ENCODE results near the gene TJP3.

TJP3 gene

DNA sequence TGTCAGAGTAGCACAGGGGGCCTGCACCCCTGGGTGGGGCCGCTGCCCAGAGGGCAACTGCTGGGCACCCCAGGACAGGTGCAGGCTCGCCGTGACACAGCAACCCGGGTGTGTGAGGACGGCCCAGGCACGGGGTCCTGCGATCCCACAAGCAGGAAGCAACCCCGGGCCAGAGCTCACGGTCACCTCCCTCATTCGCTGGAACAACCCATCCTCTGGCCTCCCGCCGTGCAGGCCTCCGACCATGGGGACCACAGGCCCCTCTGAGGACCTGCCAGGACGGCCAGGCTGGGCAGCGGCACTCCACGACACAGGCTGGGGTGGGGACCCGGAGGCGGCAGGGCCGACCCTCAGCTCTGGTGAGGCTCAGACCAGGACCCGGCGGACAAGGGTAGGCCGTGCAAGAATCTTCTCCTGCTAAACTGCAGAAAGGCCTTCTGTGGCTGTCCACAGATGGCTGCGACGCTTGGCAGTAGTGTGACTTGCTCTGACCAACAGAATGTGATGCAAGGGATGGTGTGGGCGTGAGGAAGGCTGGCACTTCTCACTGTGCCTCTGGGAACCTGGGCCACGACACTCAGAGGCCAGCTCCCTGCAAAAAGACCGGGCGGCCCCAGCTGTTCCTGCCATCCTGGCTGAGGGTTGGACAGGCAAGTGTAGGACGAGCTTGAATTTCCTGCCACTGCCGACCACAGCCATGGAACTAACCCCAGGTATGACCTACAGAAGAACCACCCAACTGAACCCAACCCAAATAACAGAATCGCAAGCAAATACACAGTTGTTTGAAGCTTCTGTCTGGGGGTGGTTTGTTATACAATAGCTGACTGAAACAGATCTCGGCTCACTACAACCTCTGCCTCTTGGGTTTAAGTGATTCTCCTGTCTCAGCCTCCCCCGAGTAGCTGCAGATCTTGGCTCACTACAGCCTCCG, 34.4 kb upstream of the TJP3 start:
- H3K9me3 ChIP-seq (replicated peaks; ENCODE audit: insufficient read depth, low read length) = no peaks in the 10 kb centered on the region
- H3K9me2 ChIP-seq (replicated peaks; ENCODE audit: insufficient read depth, low read length) = no peaks in the 10 kb centered on the region
- no peak overlapping the region for H3K27ac ChIP-seq (ENCODE audit: low read length)
- TF ChIP-seq EZH2 (optimal IDR thresholded peaks at IDR 0.05; ENCODE audit: low read depth, low read length) = no peak
- TF ChIP-seq EZH2phosphoT487 (IDR thresholded peaks at IDR 0.05; ENCODE audit: low read length) = no peak
- TF ChIP-seq CTCF (IDR thresholded peaks at IDR 0.05; ENCODE audit: low read length) = no peak
- no peaks in the 10 kb centered on the region for H3K36me3 ChIP-seq (replicated peaks; ENCODE audit: insufficient read depth, low read length)
- H2AFZ ChIP-seq (ENCODE audit: low read length) = no peak overlapping the region
- H3F3A ChIP-seq (ENCODE audit: insufficient read depth, low read length) = no peaks in the 10 kb centered on the region
- no peaks in the 10 kb centered on the region for H4K20me1 ChIP-seq (ENCODE audit: insufficient read depth, low read length)
- no peak overlapping the region for H3K4me3 ChIP-seq (ENCODE audit: low read length)
- no peak overlapping the region for H3K4me2 ChIP-seq (ENCODE audit: low read depth, low read length)
- no peak for DNase-seq
- peaks cover 29% of the 10 kb centered on the region for H3K79me2 ChIP-seq (ENCODE audit: low read length)
- H3K4me1 ChIP-seq (ENCODE audit: low read length) = no peaks in the 10 kb centered on the region
- H3K27me3 ChIP-seq (replicated peaks; ENCODE audit: insufficient read depth, low read length) = no peaks in the 10 kb centered on the region
- H3K9ac ChIP-seq (ENCODE audit: low read length) = no peak overlapping the region

DNA sequence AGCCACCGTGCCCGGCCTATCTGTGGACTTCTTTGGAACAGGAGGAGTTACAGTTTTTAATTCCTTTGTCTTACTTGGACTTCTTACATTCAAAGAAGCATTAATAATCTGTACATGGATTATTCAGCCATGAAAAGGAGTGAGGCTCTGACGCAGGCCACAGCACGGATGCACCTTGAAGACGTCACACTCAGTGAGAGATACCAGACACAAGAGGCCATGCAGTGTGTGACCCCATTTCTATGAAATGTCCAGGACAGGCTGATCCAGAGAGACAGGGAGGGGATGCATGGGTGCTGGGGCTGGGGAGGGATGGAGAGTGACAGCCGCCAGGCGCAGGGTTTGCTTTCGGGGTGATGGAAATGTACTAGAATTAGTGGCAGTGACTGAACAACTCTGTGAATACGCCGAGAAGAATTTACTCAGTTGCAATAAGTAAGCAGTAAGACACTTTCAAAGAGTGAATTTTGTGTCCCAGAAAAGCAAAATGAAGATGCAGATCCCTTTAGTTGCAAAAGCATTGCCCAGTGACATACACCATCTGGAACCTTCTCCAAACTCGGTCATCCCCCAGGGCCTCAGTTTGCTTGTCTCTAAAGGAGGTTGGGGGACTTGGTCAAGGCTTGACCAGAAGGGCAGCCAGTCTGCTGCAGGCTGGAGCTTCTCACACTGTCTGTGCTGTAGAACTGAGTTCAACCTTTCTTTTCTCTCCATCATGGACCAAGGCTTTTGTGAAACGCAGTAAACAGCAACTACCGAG, 33.2 kb upstream of the TJP3 start:
- no peak overlapping the region for H3K4me2 ChIP-seq (ENCODE audit: low read depth, low read length)
- no peak overlapping the region for H3K27ac ChIP-seq (ENCODE audit: low read length)
- no peak overlapping the region for H3K4me3 ChIP-seq (ENCODE audit: low read length)
- no peaks in the 10 kb centered on the region for H3K9me3 ChIP-seq (replicated peaks; ENCODE audit: insufficient read depth, low read length)
- H3K79me2 ChIP-seq (ENCODE audit: low read length) = peaks cover 29% of the 10 kb centered on the region
- H3K9me2 ChIP-seq (replicated peaks; ENCODE audit: insufficient read depth, low read length) = no peaks in the 10 kb centered on the region
- no peaks in the 10 kb centered on the region for H3K4me1 ChIP-seq (ENCODE audit: low read length)
- H4K20me1 ChIP-seq (ENCODE audit: insufficient read depth, low read length) = no peaks in the 10 kb centered on the region
- no peak overlapping the region for H3K9ac ChIP-seq (ENCODE audit: low read length)
- no peaks in the 10 kb centered on the region for H3K36me3 ChIP-seq (replicated peaks; ENCODE audit: insufficient read depth, low read length)
- DNase-seq = no peak
- H3K27me3 ChIP-seq (replicated peaks; ENCODE audit: insufficient read depth, low read length) = no peaks in the 10 kb centered on the region
- H2AFZ ChIP-seq (ENCODE audit: low read length) = no peak overlapping the region
- H3F3A ChIP-seq (ENCODE audit: insufficient read depth, low read length) = no peaks in the 10 kb centered on the region
- no peak for TF ChIP-seq EZH2 (optimal IDR thresholded peaks at IDR 0.05; ENCODE audit: low read depth, low read length)
- no peak for TF ChIP-seq CTCF (IDR thresholded peaks at IDR 0.05; ENCODE audit: low read length)
- TF ChIP-seq EZH2phosphoT487 (IDR thresholded peaks at IDR 0.05; ENCODE audit: low read length) = no peak

DNA sequence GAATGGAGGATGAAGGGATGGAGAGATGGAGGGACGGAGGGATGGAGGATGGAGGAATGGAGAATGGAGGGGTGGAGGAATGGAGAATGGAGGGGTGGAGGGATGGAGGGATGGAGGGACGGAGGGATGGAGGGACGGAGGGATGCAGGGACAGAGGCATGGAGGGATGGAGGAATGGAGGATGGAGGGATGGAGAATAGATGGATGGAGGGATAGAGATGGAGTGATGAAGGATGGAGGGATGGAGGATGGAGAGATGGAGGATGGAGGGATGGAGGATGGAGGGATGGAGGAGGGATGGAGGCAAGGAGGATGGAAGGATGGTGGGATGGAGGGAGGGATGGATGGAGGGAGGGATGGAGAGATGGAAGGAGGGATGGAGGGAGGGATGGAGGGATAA, 30.0 kb upstream of the TJP3 start:
- Histone ChIP-seq H3K79me2 (ENCODE audit: low read length) (peaks cover 24% of the 10 kb centered on the region), H4K20me1 (ENCODE audit: insufficient read depth, low read length) (no peaks in the 10 kb centered on the region), H3K27ac (ENCODE audit: low read length) (no peak overlapping the region), H3K27me3 (replicated peaks; ENCODE audit: insufficient read depth, low read length) (no peaks in the 10 kb centered on the region), H3K36me3 (replicated peaks; ENCODE audit: insufficient read depth, low read length) (no peaks in the 10 kb centered on the region), H3K4me1 (ENCODE audit: low read length) (no peaks in the 10 kb centered on the region), H3K9me2 (replicated peaks; ENCODE audit: insufficient read depth, low read length) (no peaks in the 10 kb centered on the region), H2AFZ (ENCODE audit: low read length) (no peak overlapping the region), H3F3A (ENCODE audit: insufficient read depth, low read length) (no peaks in the 10 kb centered on the region), H3K4me3 (ENCODE audit: low read length) (no peak overlapping the region), H3K9me3 (replicated peaks; ENCODE audit: insufficient read depth, low read length) (no peaks in the 10 kb centered on the region), H3K4me2 (ENCODE audit: low read depth, low read length) (no peak overlapping the region), H3K9ac (ENCODE audit: low read length) (no peak overlapping the region)
- DNase-seq = no peak
- TF ChIP-seq EZH2 (optimal IDR thresholded peaks at IDR 0.05; ENCODE audit: low read depth, low read length) = no peak
- TF ChIP-seq CTCF (IDR thresholded peaks at IDR 0.05; ENCODE audit: low read length) = no peak
- TF ChIP-seq EZH2phosphoT487 (IDR thresholded peaks at IDR 0.05; ENCODE audit: low read length) = no peak
